H9 (cell line): ENCODE data around the gene INPP5A. TPM values are rescaled to one million over a fixed set of nuclear protein-coding genes. Genes with fewer than 3 reads are reported as not detected.

Experiments
- DNase-seq: peaks from one replicate; pipeline ENCODE4 v3.0.0-alpha.2; 2017
- H2AFZ ChIP-seq: one replicate; pipeline ENCODE4 v1.6.1; 2013; ENCODE audit warnings: mild to moderate bottlenecking, low read length, control low read depth, moderate library complexity
- H2AK5ac ChIP-seq: 2 replicates; pipeline ENCODE4 v1.6.1; 2013; ENCODE audit warnings: low read length, control low read depth, mixed read lengths; ENCODE audit not compliant: insufficient read length
- H2BK120ac ChIP-seq: one replicate; pipeline ENCODE4 v1.6.1; 2013; ENCODE audit warnings: low read depth, mild to moderate bottlenecking, low read length, control low read depth, inconsistent platforms; ENCODE audit not compliant: poor library complexity, severe bottlenecking
- H2BK12ac ChIP-seq: 2 replicates; pipeline ENCODE4 v1.6.1; 2013; ENCODE audit warnings: low read length, control low read depth, mixed read lengths, low read depth; ENCODE audit not compliant: insufficient read length
- H2BK15ac ChIP-seq: 2 replicates; pipeline ENCODE4 v1.6.1; 2013; ENCODE audit warnings: low read depth, low read length, control low read depth
- H2BK20ac ChIP-seq: one replicate; pipeline ENCODE4 v1.6.1; 2013; ENCODE audit warnings: low read depth, mild to moderate bottlenecking, low read length, control low read depth, inconsistent platforms; ENCODE audit not compliant: poor library complexity, severe bottlenecking
- H2BK5ac ChIP-seq: 2 replicates; pipeline ENCODE4 v1.6.1; 2013; ENCODE audit warnings: low read length, control low read depth, mixed read lengths; ENCODE audit not compliant: insufficient read length
- H3K14ac ChIP-seq: 2 replicates; pipeline ENCODE4 v1.6.1; 2013; ENCODE audit warnings: low read length, control low read depth; ENCODE audit not compliant: insufficient read depth
- H3K18ac ChIP-seq: 2 replicates; pipeline ENCODE4 v1.6.1; 2013; ENCODE audit warnings: low read depth, mild to moderate bottlenecking, mixed read lengths, low read length, control low read depth; ENCODE audit not compliant: insufficient read length
- H3K23ac ChIP-seq: 2 replicates; pipeline ENCODE4 v1.6.1; 2013; ENCODE audit warnings: low read length, control low read depth, mixed read lengths, low read depth; ENCODE audit not compliant: insufficient read length
- H3K23me2 ChIP-seq: 2 replicates; pipeline ENCODE4 v1.6.1; 2013; ENCODE audit warnings: low read depth, mild to moderate bottlenecking, mixed read lengths, low read length, control low read depth; ENCODE audit not compliant: insufficient read length, poor library complexity, severe bottlenecking
- H3K27ac ChIP-seq: 2 replicates; pipeline ENCODE4 v1.5.1; 2013; ENCODE audit warnings: low read length, control low read depth, mixed read lengths, low read depth; ENCODE audit not compliant: insufficient read length
- H3K27me3 ChIP-seq: 2 replicates; pipeline ENCODE4 v1.6.1; 2013; ENCODE audit warnings: low read length, control low read depth, inconsistent platforms; ENCODE audit not compliant: insufficient read depth
- H3K4ac ChIP-seq: 2 replicates; pipeline ENCODE4 v1.6.1; 2013; ENCODE audit warnings: low read depth, mild to moderate bottlenecking, control low read depth, inconsistent platforms, low read length, moderate library complexity
- H3K4me1 ChIP-seq: 2 replicates; pipeline ENCODE4 v1.6.1; 2013; ENCODE audit warnings: low read length, control low read depth, inconsistent platforms; ENCODE audit not compliant: insufficient read depth
- H3K4me2 ChIP-seq: 2 replicates; pipeline ENCODE4 v1.6.1; 2013; ENCODE audit warnings: low read length, control low read depth, mixed read lengths; ENCODE audit not compliant: insufficient read length, insufficient read depth
- H3K56ac ChIP-seq: 2 replicates; pipeline ENCODE4 v1.6.1; 2013; ENCODE audit warnings: low read depth, mild to moderate bottlenecking, mixed read lengths, low read length, control low read depth; ENCODE audit not compliant: insufficient read length
- H3K79me1 ChIP-seq: 2 replicates; pipeline ENCODE4 v1.6.1; 2013; ENCODE audit warnings: low read depth, mild to moderate bottlenecking, moderate library complexity, low read length, control low read depth, inconsistent platforms; ENCODE audit not compliant: insufficient read depth, poor library complexity, severe bottlenecking
- H3K79me2 ChIP-seq: 2 replicates; pipeline ENCODE4 v1.6.1; 2013; ENCODE audit warnings: low read length, control low read depth, inconsistent platforms; ENCODE audit not compliant: insufficient read depth
- H3K9ac ChIP-seq: 2 replicates; pipeline ENCODE4 v1.6.1; 2013; ENCODE audit warnings: low read length, control low read depth, mixed read lengths; ENCODE audit not compliant: insufficient read length; ENCODE audit errors: extremely low read depth
- H3K9me3 ChIP-seq: one replicate; pipeline ENCODE4 v1.6.1; 2013; ENCODE audit warnings: low read depth, low read length, inconsistent platforms; ENCODE audit not compliant: control insufficient read depth
- H3T11ph ChIP-seq: one replicate; pipeline ENCODE4 v1.6.1; 2013; ENCODE audit warnings: mild to moderate bottlenecking, low read length, control low read depth, inconsistent platforms
- H4K20me1 ChIP-seq: one replicate; pipeline ENCODE4 v1.6.1; 2013; ENCODE audit not compliant: control insufficient read depth, insufficient read length, insufficient read depth
- H4K5ac ChIP-seq: 2 replicates; pipeline ENCODE4 v1.6.1; 2013; ENCODE audit warnings: low read depth, mild to moderate bottlenecking, mixed read lengths, low read length, control low read depth; ENCODE audit not compliant: insufficient read length
- H4K8ac ChIP-seq: replicated peaks from 2 replicates; pipeline ENCODE4 v1.6.1; 2013; ENCODE audit warnings: low read length, control low read depth, mixed read lengths, low read depth; ENCODE audit not compliant: insufficient read length
- H4K91ac ChIP-seq: 2 replicates; pipeline ENCODE4 v1.6.1; 2013; ENCODE audit warnings: low read depth, mild to moderate bottlenecking, moderate library complexity, mixed read lengths, low read length, control low read depth; ENCODE audit not compliant: insufficient read length
- H3K27ac Mint-ChIP-seq, 3 experiments: 2 replicates in 2 of 3; 3 replicates in 1 of 3; pipeline ENCODE4 v1.8.0; 2020 to 2021; ENCODE audit warnings: mixed read lengths in 3 of 3, mild to moderate bottlenecking in 1 of 3, moderate library complexity in 1 of 3
- H3K27me3 Mint-ChIP-seq: 2 replicates; pipeline ENCODE4 v1.8.0; 2021; ENCODE audit warnings: low read depth, mild to moderate bottlenecking, moderate library complexity, mixed read lengths
- H3K36me3 Mint-ChIP-seq, 3 experiments: 2 replicates in 2 of 3; 3 replicates in 1 of 3; pipeline ENCODE4 v1.8.0; 2020 to 2021; ENCODE audit warnings: low read depth in 3 of 3, mixed read lengths in 3 of 3; ENCODE audit not compliant: insufficient read depth in 1 of 3
- H3K4me1 Mint-ChIP-seq, 2 experiments: 2 replicates each; pipeline ENCODE4 v1.8.0; 2020; ENCODE audit warnings: mixed read lengths in 2 of 2
- H3K4me3 Mint-ChIP-seq, 2 experiments: 2 replicates in 1 of 2; 3 replicates in 1 of 2; pipeline ENCODE4 v1.8.0; 2020 to 2021; ENCODE audit warnings: mild to moderate bottlenecking in 2 of 2, mixed read lengths in 2 of 2, moderate library complexity in 1 of 2
- H3K9me3 Mint-ChIP-seq, 2 experiments: 2 replicates in 1 of 2; 3 replicates in 1 of 2; pipeline ENCODE4 v1.8.0; 2020; ENCODE audit warnings: mild to moderate bottlenecking in 2 of 2, mixed read lengths in 2 of 2, moderate library complexity in 1 of 2
- CTCF ChIP-seq: fragments of 200-600 bp; sonication (generic); conservative IDR thresholded peaks from 3 replicates; pipeline ENCODE4 v1.8.0; 2021; ENCODE audit warnings: antibody characterized with exemption, mild to moderate bottlenecking
- WGBS: extraction: QIAGEN DNeasy Blood & Tissue Kit; methylation state at CpG from one replicate; pipeline ENCODE4 v1.1.7; 2013; ENCODE audit warnings: missing lambda C conversion rate, low lambda C conversion rate, mixed read lengths; ENCODE audit not compliant: insufficient read length; ENCODE audit errors: extremely low coverage; 5-methylcytosine and 5-hydroxymethylcytosine counted together
- total RNA-seq: library from RNA; stranded (reverse); gene quantifications from 2 replicates; pipeline ENCODE4 v1.2.1, GENCODE V29; 2021

The INPP5A gene
- total RNA-seq, 1 experiment from 2014 or later = 17.7 TPM

GRCh38 chr10:132789659-132790148, 252.1 kb downstream of the INPP5A start:
- WGBS = no CpG with 5 or more reads among the region's 15 CpGs
- Histone ChIP-seq H3K27me3 (peaks cover 48% of the 10 kb centered on the region), H2BK5ac (no peak overlapping the region), H3K79me1 (no peaks in the 10 kb centered on the region), H4K5ac (no peak overlapping the region), H3K56ac (no peak overlapping the region), H2AK5ac (no peak overlapping the region), H3K4me1 (no peaks in the 10 kb centered on the region), H3K14ac (no peak overlapping the region), H2BK15ac (no peak overlapping the region), H3K9ac (no peak overlapping the region), H3K27ac (no peak overlapping the region), H3K23me2 (peaks cover 7% of the 10 kb centered on the region), H2BK12ac (no peak overlapping the region), H3K18ac (no peak overlapping the region), H4K8ac (no peak overlapping the region), H3T11ph (no peak overlapping the region), H2AFZ (no peak overlapping the region), H3K4me2 (no peak overlapping the region), H4K20me1 (no peaks in the 10 kb centered on the region), H3K79me2 (no peaks in the 10 kb centered on the region), H4K91ac (no peak overlapping the region), H2BK20ac (no peak overlapping the region), H3K9me3 (no peaks in the 10 kb centered on the region), H2BK120ac (no peak overlapping the region), H3K23ac (no peak overlapping the region), H3K4ac (no peak overlapping the region)
- TF ChIP-seq CTCF = no peak
- no peak overlapping the region for H3K4me3 Mint-ChIP-seq
- peaks cover 0 to 2% of the 10 kb centered on the region in 2 experiments; a peak in 1 of 4 replicates for H3K4me1 Mint-ChIP-seq
- peaks cover 69% of the 10 kb centered on the region for H3K27me3 Mint-ChIP-seq
- no peaks in the 10 kb centered on the region for H3K36me3 Mint-ChIP-seq
- H3K9me3 Mint-ChIP-seq = no peaks in the 10 kb centered on the region
- no peak overlapping the region for H3K27ac Mint-ChIP-seq
- no peak for DNase-seq
